Bronchial epithelial cell (primary cell): ENCODE data around the gene BABAM2. TPM values are rescaled to one million over a fixed set of nuclear protein-coding genes. Genes with fewer than 3 reads are reported as not detected.
"Not testable (repeated sequence)": the region's sequence is repeated elsewhere in the genome, so short reads cannot be mapped to it uniquely, and the experiment has no call there.

Experiments
- DNase-seq: peaks from one replicate; pipeline ENCODE4 v3.0.0-alpha.2; 2010; ENCODE audit warnings: low read depth
- FAIRE-seq: peaks from 2 replicates; lab custom pipeline; 2011; peaks lifted over from hg19 to GRCh38; lab: Jason Lieb, UNC
- H3K27me3 ChIP-seq: 2 replicates; pipeline ENCODE4 v1.5.1; 2011; ENCODE audit warnings: low read length; ENCODE audit not compliant: control insufficient read depth, insufficient read depth
- H3K36me3 ChIP-seq: 2 replicates; pipeline ENCODE4 v1.5.1; 2011; ENCODE audit warnings: low read length; ENCODE audit not compliant: control insufficient read depth, insufficient read depth
- H3K4me3 ChIP-seq: 2 replicates; pipeline ENCODE4 v1.5.1; 2011; ENCODE audit warnings: mild to moderate bottlenecking, low read depth, low read length, control low read depth
- total RNA-seq: library from RNA; depleted of rRNA; stranded (reverse); fragments of >200 nt; gene quantifications from 2 replicates; pipeline ENCODE4 v1.2.1, GENCODE V29; 2014
- TF ChIP-seq, protein P1 (sequence below): IDR thresholded peaks from 2 replicates; pipeline ENCODE4 v1.5.1; 2011; ENCODE audit warnings: mild to moderate bottlenecking, moderate library complexity, low read length, control low read depth, inconsistent platforms; ENCODE audit not compliant: insufficient read depth, severe bottlenecking

The BABAM2 gene
- total RNA-seq, 1 donor from 2014 or later = 8.4 TPM

DNA sequence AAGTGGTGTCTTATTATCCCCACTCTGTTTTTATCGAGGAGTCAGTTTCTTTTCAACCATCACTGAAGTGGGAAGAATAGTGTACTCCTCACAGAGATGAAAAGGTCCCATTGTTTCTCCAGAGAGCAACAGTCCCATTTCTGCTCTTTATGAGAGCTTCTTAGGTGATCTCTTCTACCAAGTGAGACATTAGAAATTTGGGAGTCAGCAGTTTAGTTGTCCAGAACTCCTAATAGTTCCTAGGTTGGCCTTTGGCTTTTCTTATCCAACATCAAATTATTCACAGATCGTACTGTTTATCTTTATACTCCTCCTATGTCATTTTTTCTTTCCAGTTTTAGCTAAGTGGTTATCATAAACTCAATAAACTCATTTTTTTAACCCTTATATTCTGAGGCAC lies 213.1 kb downstream of the BABAM2 start:
- FAIRE-seq (no peak), DNase-seq (no peak)
- TF ChIP-seq, protein P1, sequence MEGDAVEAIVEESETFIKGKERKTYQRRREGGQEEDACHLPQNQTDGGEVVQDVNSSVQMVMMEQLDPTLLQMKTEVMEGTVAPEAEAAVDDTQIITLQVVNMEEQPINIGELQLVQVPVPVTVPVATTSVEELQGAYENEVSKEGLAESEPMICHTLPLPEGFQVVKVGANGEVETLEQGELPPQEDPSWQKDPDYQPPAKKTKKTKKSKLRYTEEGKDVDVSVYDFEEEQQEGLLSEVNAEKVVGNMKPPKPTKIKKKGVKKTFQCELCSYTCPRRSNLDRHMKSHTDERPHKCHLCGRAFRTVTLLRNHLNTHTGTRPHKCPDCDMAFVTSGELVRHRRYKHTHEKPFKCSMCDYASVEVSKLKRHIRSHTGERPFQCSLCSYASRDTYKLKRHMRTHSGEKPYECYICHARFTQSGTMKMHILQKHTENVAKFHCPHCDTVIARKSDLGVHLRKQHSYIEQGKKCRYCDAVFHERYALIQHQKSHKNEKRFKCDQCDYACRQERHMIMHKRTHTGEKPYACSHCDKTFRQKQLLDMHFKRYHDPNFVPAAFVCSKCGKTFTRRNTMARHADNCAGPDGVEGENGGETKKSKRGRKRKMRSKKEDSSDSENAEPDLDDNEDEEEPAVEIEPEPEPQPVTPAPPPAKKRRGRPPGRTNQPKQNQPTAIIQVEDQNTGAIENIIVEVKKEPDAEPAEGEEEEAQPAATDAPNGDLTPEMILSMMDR = no peak

DNA sequence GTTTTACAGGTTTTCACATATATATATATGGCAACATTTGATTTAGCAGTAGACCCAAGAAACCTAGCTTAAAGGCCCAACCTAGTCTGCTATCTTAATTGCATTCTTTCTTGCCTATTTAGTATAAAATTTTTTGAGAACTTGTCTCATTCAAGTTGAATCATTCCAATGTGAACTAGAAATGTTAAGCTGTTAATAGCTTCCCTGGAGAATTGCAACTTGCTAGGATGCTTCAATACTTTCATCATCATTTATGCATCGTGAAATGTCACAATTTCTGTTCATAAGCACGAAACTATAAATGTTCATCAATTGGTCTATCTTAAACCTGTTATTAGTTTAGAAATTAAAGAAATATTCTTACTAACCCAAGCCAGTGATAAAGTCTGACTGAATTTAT lies 217.6 kb downstream of the BABAM2 start:
- TF ChIP-seq, protein P1 = no peak
- H3K4me3 ChIP-seq = no peak overlapping the region
- no peaks in the 10 kb centered on the region for H3K27me3 ChIP-seq
- no peaks in the 10 kb centered on the region for H3K36me3 ChIP-seq
- no peak for DNase-seq
- no peak for FAIRE-seq

More for the DNA sequence above, 213.1 kb downstream of the BABAM2 start:
- Histone ChIP-seq H3K27me3 (no peaks in the 10 kb centered on the region), H3K4me3 (no peak overlapping the region), H3K36me3 (no peaks in the 10 kb centered on the region)

DNA sequence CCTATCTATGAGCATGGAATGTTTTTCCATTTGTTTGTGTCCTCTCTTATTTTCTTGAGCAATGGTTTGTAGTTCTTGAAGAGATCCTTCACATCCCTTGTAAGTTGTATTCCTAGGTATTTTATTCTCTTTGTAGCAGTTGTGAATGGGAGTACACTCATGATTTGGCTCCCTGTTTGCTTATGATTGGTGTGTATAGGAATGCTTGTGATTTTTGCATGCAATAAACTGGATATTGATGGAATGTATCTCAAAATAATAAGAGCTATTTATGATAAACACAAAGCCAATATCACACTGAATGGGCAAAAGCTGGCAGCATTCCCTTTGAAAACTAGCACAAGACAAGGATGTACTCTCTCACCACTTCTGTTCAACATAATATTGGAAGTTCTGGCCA lies 223.2 kb downstream of the BABAM2 start:
- not testable (repeated sequence) for H3K36me3 ChIP-seq, H3K27me3 ChIP-seq, DNase-seq, FAIRE-seq, H3K4me3 ChIP-seq

DNA sequence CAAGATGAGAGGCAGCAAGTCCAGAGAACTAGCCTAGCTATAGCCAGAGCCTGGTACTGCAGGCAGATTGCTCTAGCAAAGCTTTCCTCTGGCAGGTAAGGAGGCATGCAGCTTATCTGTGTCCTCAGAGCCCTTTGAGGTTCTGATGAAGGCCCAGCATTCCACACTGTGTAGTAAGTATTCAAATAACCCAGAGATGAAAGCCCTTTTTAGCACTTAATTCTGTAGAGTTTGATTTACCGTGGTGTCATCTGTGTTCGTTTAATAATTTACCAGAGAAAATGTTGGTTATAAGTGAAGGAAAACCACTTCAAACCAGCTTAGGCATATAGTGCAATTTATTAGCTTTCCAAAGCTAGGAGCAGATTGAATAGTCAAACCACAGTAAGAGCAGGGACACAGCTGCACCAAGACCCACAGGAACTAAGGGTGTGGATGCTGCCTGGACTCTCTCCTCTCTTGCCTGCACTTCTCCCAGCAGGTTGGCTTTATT lies 226.6 kb downstream of the BABAM2 start:
- TF ChIP-seq, protein P1 = no peak
- FAIRE-seq (no peak), DNase-seq (no peak)
- Histone ChIP-seq H3K27me3 (no peaks in the 10 kb centered on the region), H3K4me3 (no peak overlapping the region), H3K36me3 (no peaks in the 10 kb centered on the region)

DNA sequence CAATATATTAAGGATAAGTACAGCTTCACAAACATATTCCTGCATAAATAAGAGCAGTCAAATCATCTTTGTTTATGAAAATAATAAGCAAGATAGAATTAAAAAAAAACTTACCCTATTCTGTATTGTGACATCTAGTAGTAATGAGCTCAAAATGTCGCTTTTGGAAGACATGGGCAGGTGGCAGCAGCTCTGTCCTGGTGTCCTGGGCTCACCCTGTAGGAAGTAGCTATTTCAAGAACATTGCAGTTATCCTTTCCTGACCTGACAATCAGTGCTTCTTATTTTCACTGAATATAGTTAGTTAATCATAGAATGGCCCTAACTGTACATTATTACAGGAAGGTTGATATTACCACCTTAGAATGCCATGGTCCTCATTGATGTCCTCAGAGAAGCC lies 229.1 kb downstream of the BABAM2 start:
- TF ChIP-seq, protein P1 = no peak
- Histone ChIP-seq H3K4me3 (no peak overlapping the region), H3K36me3 (no peaks in the 10 kb centered on the region), H3K27me3 (no peaks in the 10 kb centered on the region)
- no peak for FAIRE-seq
- DNase-seq = no peak

DNA sequence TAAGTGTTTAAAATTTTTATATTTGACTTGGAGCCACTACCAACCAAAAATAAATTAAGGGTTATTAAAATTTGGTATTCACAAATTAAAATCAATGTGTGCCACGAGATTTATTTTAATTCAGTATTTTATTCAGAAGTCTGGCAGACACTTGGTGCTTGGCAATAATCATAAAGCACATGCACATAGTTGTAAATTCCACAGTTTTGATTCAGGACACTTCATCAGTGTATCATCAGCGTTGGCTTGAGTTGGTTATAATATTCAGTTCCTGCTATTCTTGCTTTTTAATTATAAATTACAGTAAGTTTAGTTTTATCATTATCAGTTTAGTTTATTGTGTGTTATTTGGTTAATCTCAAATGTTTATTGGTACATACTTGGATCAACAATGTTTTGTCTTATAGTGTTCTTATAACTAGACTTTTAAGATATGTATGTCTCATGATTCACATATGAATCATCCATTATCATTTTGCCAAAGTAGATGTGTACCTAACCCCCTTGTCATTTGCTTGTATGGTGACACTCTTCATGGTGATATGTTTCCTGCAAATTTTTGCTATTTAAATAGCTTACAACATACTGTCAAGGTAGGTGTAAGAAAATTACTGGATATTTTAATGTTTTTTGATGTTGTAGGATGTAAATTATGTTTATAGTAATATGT lies 237.9 kb downstream of the BABAM2 start:
- Histone ChIP-seq H3K27me3 (no peaks in the 10 kb centered on the region), H3K4me3 (no peak overlapping the region), H3K36me3 (no peaks in the 10 kb centered on the region)
- FAIRE-seq (no peak), DNase-seq (peak; percentile 59)
- TF ChIP-seq, protein P1 = no peak
